ENCODE results near the gene MYH9. TPM values are rescaled to one million over a fixed set of nuclear protein-coding genes. Genes with fewer than 3 reads are reported as not detected.

The MYH9 gene
- polyA plus RNA-seq, 1 donor from 2014 or later: 7.1 TPM

- H3K9me2 ChIP-seq (ENCODE audit: insufficient read depth, low read length): no peaks in the 10 kb centered on the region
- H3K4me2 ChIP-seq (ENCODE audit: low read length): no peak overlapping the region
- no peaks in the 10 kb centered on the region for H3K9me3 ChIP-seq (ENCODE audit: low read length)
- no peaks in the 10 kb centered on the region for H3K27me3 ChIP-seq (ENCODE audit: insufficient read depth, low read depth, low read length)
- no peak overlapping the region for H3K9ac ChIP-seq (ENCODE audit: low read length)
- TF ChIP-seq EZH2 (IDR thresholded peaks at IDR 0.05; ENCODE audit: borderline replicate concordance, insufficient read depth, low read length, poor library complexity, severe bottlenecking) (no peak), MXI1 (conservative IDR thresholded peaks at IDR 0.05; ENCODE audit: poor library complexity, severe bottlenecking) (no peak), SMC3 (conservative IDR thresholded peaks at IDR 0.05; ENCODE audit: poor library complexity) (no peak), TAF1 (IDR thresholded peaks at IDR 0.05; ENCODE audit: low read depth) (no peak), EP300 (conservative IDR thresholded peaks at IDR 0.05; ENCODE audit: poor library complexity, severe bottlenecking) (no peak), POLR2AphosphoS5 (IDR thresholded peaks at IDR 0.05) (no peak), RAD21 (conservative IDR thresholded peaks at IDR 0.05) (no peak)
- TF ChIP-seq, protein P1, sequence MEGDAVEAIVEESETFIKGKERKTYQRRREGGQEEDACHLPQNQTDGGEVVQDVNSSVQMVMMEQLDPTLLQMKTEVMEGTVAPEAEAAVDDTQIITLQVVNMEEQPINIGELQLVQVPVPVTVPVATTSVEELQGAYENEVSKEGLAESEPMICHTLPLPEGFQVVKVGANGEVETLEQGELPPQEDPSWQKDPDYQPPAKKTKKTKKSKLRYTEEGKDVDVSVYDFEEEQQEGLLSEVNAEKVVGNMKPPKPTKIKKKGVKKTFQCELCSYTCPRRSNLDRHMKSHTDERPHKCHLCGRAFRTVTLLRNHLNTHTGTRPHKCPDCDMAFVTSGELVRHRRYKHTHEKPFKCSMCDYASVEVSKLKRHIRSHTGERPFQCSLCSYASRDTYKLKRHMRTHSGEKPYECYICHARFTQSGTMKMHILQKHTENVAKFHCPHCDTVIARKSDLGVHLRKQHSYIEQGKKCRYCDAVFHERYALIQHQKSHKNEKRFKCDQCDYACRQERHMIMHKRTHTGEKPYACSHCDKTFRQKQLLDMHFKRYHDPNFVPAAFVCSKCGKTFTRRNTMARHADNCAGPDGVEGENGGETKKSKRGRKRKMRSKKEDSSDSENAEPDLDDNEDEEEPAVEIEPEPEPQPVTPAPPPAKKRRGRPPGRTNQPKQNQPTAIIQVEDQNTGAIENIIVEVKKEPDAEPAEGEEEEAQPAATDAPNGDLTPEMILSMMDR (IDR thresholded peaks at IDR 0.05; ENCODE audit: poor library complexity, severe bottlenecking): no peak
- TF ChIP-seq, protein P2, sequence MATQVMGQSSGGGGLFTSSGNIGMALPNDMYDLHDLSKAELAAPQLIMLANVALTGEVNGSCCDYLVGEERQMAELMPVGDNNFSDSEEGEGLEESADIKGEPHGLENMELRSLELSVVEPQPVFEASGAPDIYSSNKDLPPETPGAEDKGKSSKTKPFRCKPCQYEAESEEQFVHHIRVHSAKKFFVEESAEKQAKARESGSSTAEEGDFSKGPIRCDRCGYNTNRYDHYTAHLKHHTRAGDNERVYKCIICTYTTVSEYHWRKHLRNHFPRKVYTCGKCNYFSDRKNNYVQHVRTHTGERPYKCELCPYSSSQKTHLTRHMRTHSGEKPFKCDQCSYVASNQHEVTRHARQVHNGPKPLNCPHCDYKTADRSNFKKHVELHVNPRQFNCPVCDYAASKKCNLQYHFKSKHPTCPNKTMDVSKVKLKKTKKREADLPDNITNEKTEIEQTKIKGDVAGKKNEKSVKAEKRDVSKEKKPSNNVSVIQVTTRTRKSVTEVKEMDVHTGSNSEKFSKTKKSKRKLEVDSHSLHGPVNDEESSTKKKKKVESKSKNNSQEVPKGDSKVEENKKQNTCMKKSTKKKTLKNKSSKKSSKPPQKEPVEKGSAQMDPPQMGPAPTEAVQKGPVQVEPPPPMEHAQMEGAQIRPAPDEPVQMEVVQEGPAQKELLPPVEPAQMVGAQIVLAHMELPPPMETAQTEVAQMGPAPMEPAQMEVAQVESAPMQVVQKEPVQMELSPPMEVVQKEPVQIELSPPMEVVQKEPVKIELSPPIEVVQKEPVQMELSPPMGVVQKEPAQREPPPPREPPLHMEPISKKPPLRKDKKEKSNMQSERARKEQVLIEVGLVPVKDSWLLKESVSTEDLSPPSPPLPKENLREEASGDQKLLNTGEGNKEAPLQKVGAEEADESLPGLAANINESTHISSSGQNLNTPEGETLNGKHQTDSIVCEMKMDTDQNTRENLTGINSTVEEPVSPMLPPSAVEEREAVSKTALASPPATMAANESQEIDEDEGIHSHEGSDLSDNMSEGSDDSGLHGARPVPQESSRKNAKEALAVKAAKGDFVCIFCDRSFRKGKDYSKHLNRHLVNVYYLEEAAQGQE (IDR thresholded peaks at IDR 0.05; ENCODE audit: borderline replicate concordance): no peak
- H3F3A ChIP-seq (ENCODE audit: insufficient read depth, low read length, poor library complexity, severe bottlenecking): no peaks in the 10 kb centered on the region
- H3K36me3 ChIP-seq (ENCODE audit: insufficient read depth, low read length): no peaks in the 10 kb centered on the region
- no peaks in the 10 kb centered on the region for H4K20me1 ChIP-seq (ENCODE audit: insufficient read depth)
- no peak overlapping the region for H2AFZ ChIP-seq (ENCODE audit: low read depth, low read length)
- H3K4me3 ChIP-seq (ENCODE audit: low read length): no peak overlapping the region
- H3K27ac ChIP-seq (ENCODE audit: low read length): no peak overlapping the region
- no peaks in the 10 kb centered on the region for H3K79me2 ChIP-seq (replicated peaks; ENCODE audit: insufficient read depth, low read length)
Observed at GRCh38 chr22:36279219-36279666, 108.5 kb downstream of the MYH9 start.

- H3K9ac ChIP-seq (ENCODE audit: low read length): no peak overlapping the region
- H3K27me3 ChIP-seq (ENCODE audit: insufficient read depth, low read depth, low read length): no peaks in the 10 kb centered on the region
- no peaks in the 10 kb centered on the region for H3K79me2 ChIP-seq (replicated peaks; ENCODE audit: insufficient read depth, low read length)
- no peak overlapping the region for H3K4me3 ChIP-seq (ENCODE audit: low read length)
- H3K36me3 ChIP-seq (ENCODE audit: insufficient read depth, low read length): no peaks in the 10 kb centered on the region
- no peaks in the 10 kb centered on the region for H4K20me1 ChIP-seq (ENCODE audit: insufficient read depth)
- H3K9me2 ChIP-seq (ENCODE audit: insufficient read depth, low read length): no peaks in the 10 kb centered on the region
- no peak overlapping the region for H3K4me2 ChIP-seq (ENCODE audit: low read length)
- H2AFZ ChIP-seq (ENCODE audit: low read depth, low read length): no peak overlapping the region
- no peaks in the 10 kb centered on the region for H3K9me3 ChIP-seq (ENCODE audit: low read length)
- no peak for TF ChIP-seq MXI1 (conservative IDR thresholded peaks at IDR 0.05; ENCODE audit: poor library complexity, severe bottlenecking)
- TF ChIP-seq RAD21 (conservative IDR thresholded peaks at IDR 0.05): peak; percentile 29
- peak; percentile 47 for TF ChIP-seq SMC3 (conservative IDR thresholded peaks at IDR 0.05; ENCODE audit: poor library complexity)
- no peak for TF ChIP-seq EZH2 (IDR thresholded peaks at IDR 0.05; ENCODE audit: borderline replicate concordance, insufficient read depth, low read length, poor library complexity, severe bottlenecking)
- TF ChIP-seq TAF1 (IDR thresholded peaks at IDR 0.05; ENCODE audit: low read depth): no peak
- TF ChIP-seq POLR2AphosphoS5 (IDR thresholded peaks at IDR 0.05): no peak
- TF ChIP-seq, protein P2 (IDR thresholded peaks at IDR 0.05; ENCODE audit: borderline replicate concordance): no peak
- TF ChIP-seq, protein P1 (IDR thresholded peaks at IDR 0.05; ENCODE audit: poor library complexity, severe bottlenecking): peak; percentile 59
- TF ChIP-seq EP300 (conservative IDR thresholded peaks at IDR 0.05; ENCODE audit: poor library complexity, severe bottlenecking): no peak
- no peaks in the 10 kb centered on the region for H3F3A ChIP-seq (ENCODE audit: insufficient read depth, low read length, poor library complexity, severe bottlenecking)
- no peak overlapping the region for H3K27ac ChIP-seq (ENCODE audit: low read length)
Observed at GRCh38 chr22:36277482-36278291, 110.1 kb downstream of the MYH9 start.
